ENCODE results near the gene GNB1.

The GNB1 gene

GRCh38 chr1:1910651-1911331, 19.9 kb upstream of the GNB1 start:
- no peak for DNase-seq (ENCODE audit: low read depth, low spot score)

- no peak for DNase-seq (ENCODE audit: low read depth, low spot score)
Observed at GRCh38 chr1:1910033-1910465, 19.2 kb upstream of the GNB1 start.

GRCh38 chr1:1908506-1908791, 17.6 kb upstream of the GNB1 start:
- no peak for DNase-seq (ENCODE audit: low read depth, low spot score)

- no peak for DNase-seq (ENCODE audit: low read depth, low spot score)
Observed at GRCh38 chr1:1907098-1907736, 16.3 kb upstream of the GNB1 start.

- no peak for DNase-seq (ENCODE audit: low read depth, low spot score)
Observed at GRCh38 chr1:1906185-1907097, 15.6 kb upstream of the GNB1 start.

GRCh38 chr1:1903224-1903623, 12.3 kb upstream of the GNB1 start:
- no peak for DNase-seq (ENCODE audit: low read depth, low spot score)

GRCh38 chr1:1901641-1902294, 10.9 kb upstream of the GNB1 start:
- no peak for DNase-seq (ENCODE audit: low read depth, low spot score)

- no peak for DNase-seq (ENCODE audit: low read depth, low spot score)
Observed at GRCh38 chr1:1900883-1901640, 10.2 kb upstream of the GNB1 start.

GRCh38 chr1:1899967-1900327, 9.1 kb upstream of the GNB1 start:
- DNase-seq (ENCODE audit: low read depth, low spot score): no peak

- DNase-seq (ENCODE audit: low read depth, low spot score): no peak
Observed at GRCh38 chr1:1899266-1899966, 8.5 kb upstream of the GNB1 start.

- no peak for DNase-seq (ENCODE audit: low read depth, low spot score)
Observed at GRCh38 chr1:1898246-1898933, 7.5 kb upstream of the GNB1 start.

GRCh38 chr1:1895456-1896336, 4.8 kb upstream of the GNB1 start:
- no peak for DNase-seq (ENCODE audit: low read depth, low spot score)

- no peak for DNase-seq (ENCODE audit: low read depth, low spot score)
Observed at GRCh38 chr1:1895060-1895418, 4.2 kb upstream of the GNB1 start.

GRCh38 chr1:1894354-1895059, 3.6 kb upstream of the GNB1 start:
- DNase-seq (ENCODE audit: low read depth, low spot score): no peak

GRCh38 chr1:1893997-1894353, 3.1 kb upstream of the GNB1 start:
- DNase-seq (ENCODE audit: low read depth, low spot score): no peak

- no peak for DNase-seq (ENCODE audit: low read depth, low spot score)
Observed at GRCh38 chr1:1893291-1893985, 2.6 kb upstream of the GNB1 start.

GRCh38 chr1:1892763-1893120, 1.9 kb upstream of the GNB1 start:
- DNase-seq (ENCODE audit: low read depth, low spot score): no peak

GRCh38 chr1:1892079-1892762, 1.3 kb upstream of the GNB1 start:
- DNase-seq (ENCODE audit: low read depth, low spot score): no peak
